HepG2 (cell line): ENCODE results near the gene TBC1D14. TPM values are rescaled to one million over a fixed set of nuclear protein-coding genes. Genes with fewer than 3 reads are reported as not detected.
A peak's percentile ranks its signal among the peaks of the same experiment; 100 is the strongest.

ENCODE experiments used
- FOSL2 ChIP-seq: sonication (generic); formaldehyde crosslinking; IDR thresholded peaks from 2 replicates; pipeline ENCODE4 v1.4.0; 2020; ENCODE audit warnings: missing genetic modification reagents
- FOXC1 ChIP-seq: sonication (generic); formaldehyde crosslinking; IDR thresholded peaks from 2 replicates; pipeline ENCODE4 v1.8.0; 2022; ENCODE audit warnings: mild to moderate bottlenecking, missing genetic modification reagents, borderline replicate concordance
- FOXO1 ChIP-seq: sonication (generic); formaldehyde crosslinking; IDR thresholded peaks from 2 replicates; pipeline ENCODE4 v1.4.0; 2020; ENCODE audit warnings: missing genetic modification reagents
- JUND ChIP-seq: sonication (generic); formaldehyde crosslinking; IDR thresholded peaks from 2 replicates; pipeline ENCODE4 v1.8.0; 2022; ENCODE audit warnings: mild to moderate bottlenecking, missing genetic modification reagents
- NFIB ChIP-seq: sonication (generic); formaldehyde crosslinking; IDR thresholded peaks from 2 replicates; pipeline ENCODE4 v1.9.0; 2021; ENCODE audit warnings: missing genetic modification reagents, mild to moderate bottlenecking, borderline replicate concordance
- PCBP2 ChIP-seq: fragments of 200-400 bp; formaldehyde crosslinking; optimal IDR thresholded peaks from 2 replicates; pipeline ENCODE3; 2018; ENCODE audit warnings: low read length, low read depth; ENCODE audit not compliant: poor library complexity, severe bottlenecking
- SMAD9 ChIP-seq: sonication (generic); formaldehyde crosslinking; IDR thresholded peaks from 2 replicates; pipeline ENCODE4 v1.5.1; 2020; ENCODE audit warnings: mild to moderate bottlenecking, missing genetic modification reagents
- TEAD2 ChIP-seq: sonication (generic); formaldehyde crosslinking; IDR thresholded peaks from 2 replicates; pipeline ENCODE4 v1.9.0; 2021; ENCODE audit warnings: missing genetic modification reagents
- TRIM22 ChIP-seq: fragments of 450-650 bp; IDR thresholded peaks from 2 replicates; pipeline ENCODE4 v1.6.1; 2017
- ZBTB33 ChIP-seq: sonication (generic); formaldehyde crosslinking; IDR thresholded peaks from 2 replicates; pipeline ENCODE4 v1.4.0; 2020; ENCODE audit warnings: missing genetic modification reagents
- ZFP1 ChIP-seq: IDR thresholded peaks from 2 replicates; pipeline ENCODE4 v1.6.1; 2016
- ZFP62 ChIP-seq: sonication (generic); formaldehyde crosslinking; IDR thresholded peaks from 2 replicates; pipeline ENCODE4 v1.4.0; 2020; ENCODE audit warnings: missing genetic modification reagents
- ZNF224 ChIP-seq: sonication (generic); formaldehyde crosslinking; IDR thresholded peaks from 2 replicates; pipeline ENCODE4 v1.5.0; 2020; ENCODE audit warnings: mild to moderate bottlenecking, missing genetic modification reagents
- ZNF503 ChIP-seq: sonication (generic); formaldehyde crosslinking; IDR thresholded peaks from 2 replicates; pipeline ENCODE4 v1.4.0; 2020; ENCODE audit warnings: missing genetic modification reagents
- ZNF577 ChIP-seq: sonication (generic); formaldehyde crosslinking; IDR thresholded peaks from 2 replicates; pipeline ENCODE4 v1.4.0; 2020; ENCODE audit warnings: mild to moderate bottlenecking, low read depth, missing genetic modification reagents, borderline replicate concordance
- ZNF614 ChIP-seq: IDR thresholded peaks from 2 replicates; pipeline ENCODE4 v1.6.1; 2018; ENCODE audit warnings: missing biosample characterization, missing genetic modification reagents, inconsistent platforms, borderline replicate concordance
- ZNF652 ChIP-seq: IDR thresholded peaks from 2 replicates; pipeline ENCODE4 v1.6.1; 2016; ENCODE audit warnings: low read depth, borderline replicate concordance
- ZNF687 ChIP-seq: sonication (generic); formaldehyde crosslinking; IDR thresholded peaks from 2 replicates; pipeline ENCODE4 v1.5.1; 2020; ENCODE audit warnings: mild to moderate bottlenecking, missing genetic modification reagents, moderate library complexity
- polyA plus RNA-seq, 8 experiments: library from polyadenylated mRNA; depleted of rRNA in 3 of 8; stranded (reverse) in 7 of 8; unstranded in 1 of 8; fragments of >200 nt; fragmentation: Illumina TruSeq in 4 of 8; extraction: Trizol in 4 of 8; gene quantifications; 2 replicates each; pipeline versions ENCODE4 v1.2.1 to v1.2.3, GENCODE V29; 2011 to 2016; ENCODE audit warnings: low read depth in 4 of 8, missing spikeins in 1 of 8, mixed read lengths in 1 of 8; ENCODE audit not compliant: insufficient read depth in 1 of 8
- total RNA-seq, 5 experiments: library from RNA; depleted of rRNA; stranded (reverse); fragments of >200 nt; fragmentation: Illumina TruSeq; extraction: Trizol; gene quantifications; 2 replicates each; pipeline ENCODE4 v1.2.3, GENCODE V29; 2016; ENCODE audit warnings: low read depth in 1 of 5

The TBC1D14 gene
- total and polyA plus RNA-seq, 2 of the 13 experiments (the other 11 are each of a cell fraction or from before 2014, with no cell fraction given), result 29.5 to 46.5 TPM

- TF ChIP-seq ZNF503 (peak; percentile 96), ZNF614 (CRISPR knock-in tag) (peak; percentile 96), ZBTB33 (CRISPR knock-in tag) (peak; percentile 80), FOSL2 (CRISPR knock-in tag) (peak; percentile 71), ZNF224 (no peak), TEAD2 (CRISPR knock-in tag) (0 out of 2 replicates have a peak, but pooled peaks have one; percentile 65), FOXO1 (CRISPR knock-in tag) (peak; percentile 66; the same call in 1 of the 2 replicates), FOXC1 (CRISPR knock-in tag) (peak; percentile 37; the same call in 1 of the 2 replicates), ZNF652 (peak; percentile 30; the same call in 1 of the 2 replicates), ZNF687 (CRISPR knock-in tag) (peak; percentile 94), ZFP1 (CRISPR knock-in tag) (0 out of 2 replicates have a peak, but pooled peaks have one; percentile 42), TRIM22 (no peak), ZFP62 (CRISPR knock-in tag) (peak; percentile 78; the same call in 1 of the 2 replicates), ZNF577 (CRISPR knock-in tag) (no peak), PCBP2 (no peak), JUND (0 out of 2 replicates have a peak, but pooled peaks have one; percentile 39), NFIB (CRISPR knock-in tag) (no peak), SMAD9 (CRISPR knock-in tag) (no peak)
These were observed 8.0 kb downstream of the TBC1D14 start (continued) for GRCh38 chr4:6917461-6918271.
